Measurements from ENCODE around the gene KRTAP10-1.

KRTAP10-1 gene

DNA sequence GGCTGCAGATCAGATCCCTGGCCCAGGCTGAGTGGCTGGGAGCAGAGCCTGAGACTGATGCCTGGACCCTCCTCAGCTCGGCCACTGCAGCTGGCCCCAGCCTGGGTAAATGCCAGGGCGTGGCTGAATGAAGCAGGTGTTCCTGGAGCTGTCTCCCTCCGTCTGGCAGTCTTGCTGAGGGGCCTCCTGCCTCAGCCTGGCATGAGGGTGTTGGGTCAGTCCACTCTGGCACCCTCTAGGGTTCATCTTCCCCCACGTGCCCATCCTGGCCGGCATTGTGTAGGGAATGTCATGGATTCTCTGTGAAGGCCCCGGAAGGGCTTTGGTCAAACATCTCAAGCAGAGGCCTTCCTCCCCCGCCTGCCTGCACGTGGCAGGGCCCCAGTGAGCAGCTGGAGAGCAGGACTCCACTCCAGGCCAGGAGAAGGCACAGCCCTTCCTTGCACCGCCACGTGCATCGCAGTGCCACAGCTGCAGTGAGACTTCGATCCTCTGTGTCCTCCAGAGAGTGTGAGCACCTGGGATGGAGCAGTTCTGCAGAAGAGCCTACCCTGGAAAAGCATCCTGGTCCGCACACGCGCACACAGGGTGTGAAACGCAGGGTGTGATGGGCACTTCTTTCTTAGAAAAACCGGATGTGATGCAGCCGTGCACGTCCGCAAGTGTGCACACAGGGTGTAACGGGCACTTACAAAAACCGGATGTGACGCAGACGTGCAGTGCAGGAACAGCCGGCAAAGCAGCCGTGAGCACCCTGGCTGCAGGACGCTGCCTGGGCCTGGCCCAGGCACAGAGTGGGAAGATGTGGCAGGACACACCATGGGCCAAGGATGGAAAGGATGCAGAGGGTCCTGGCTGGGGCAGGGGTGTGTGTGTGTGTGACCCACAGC, 28.9 kb upstream of the KRTAP10-1 start:
- no peak overlapping the region for H3K9ac ChIP-seq (ENCODE audit: low read length)
- H2AFZ ChIP-seq (ENCODE audit: low read depth, low read length), result no peak overlapping the region
- no peak overlapping the region for H3K4me2 ChIP-seq (ENCODE audit: low read length)
- no peaks in the 10 kb centered on the region for H3K36me3 ChIP-seq (replicated peaks; ENCODE audit: low read depth, low read length)
- H3K27me3 ChIP-seq (ENCODE audit: low read depth, low read length), result no peaks in the 10 kb centered on the region
- H3K9me3 ChIP-seq (ENCODE audit: insufficient read depth, low read length), result no peaks in the 10 kb centered on the region
- no peak overlapping the region for H3K4me3 ChIP-seq (ENCODE audit: low read length)
- TF ChIP-seq EZH2phosphoT487 (IDR thresholded peaks at IDR 0.05; ENCODE audit: low read depth) (no peak), CTCF (IDR thresholded peaks at IDR 0.05; ENCODE audit: low read depth, low read length) (no peak)
- no peaks in the 10 kb centered on the region for H3K79me2 ChIP-seq (ENCODE audit: low read length)
- peaks cover 30% of the 10 kb centered on the region for H3K4me1 ChIP-seq (ENCODE audit: low read length)
- no peaks in the 10 kb centered on the region for H4K20me1 ChIP-seq (ENCODE audit: insufficient read depth, low read length)
- no peak overlapping the region for H3K27ac ChIP-seq (ENCODE audit: low read length)

- no peak overlapping the region for H3K9ac ChIP-seq (ENCODE audit: low read length)
- no peaks in the 10 kb centered on the region for H3K79me2 ChIP-seq (ENCODE audit: low read length)
- no peaks in the 10 kb centered on the region for H4K20me1 ChIP-seq (ENCODE audit: insufficient read depth, low read length)
- H3K9me3 ChIP-seq (ENCODE audit: insufficient read depth, low read length), result no peaks in the 10 kb centered on the region
- no peak overlapping the region for H3K4me3 ChIP-seq (ENCODE audit: low read length)
- no peak overlapping the region for H3K4me2 ChIP-seq (ENCODE audit: low read length)
- no peak overlapping the region for H2AFZ ChIP-seq (ENCODE audit: low read depth, low read length)
- H3K27ac ChIP-seq (ENCODE audit: low read length), result no peak overlapping the region
- no peak for TF ChIP-seq CTCF (IDR thresholded peaks at IDR 0.05; ENCODE audit: low read depth, low read length)
- TF ChIP-seq EZH2phosphoT487 (IDR thresholded peaks at IDR 0.05; ENCODE audit: low read depth), result no peak
- H3K27me3 ChIP-seq (ENCODE audit: low read depth, low read length), result no peaks in the 10 kb centered on the region
- H3K36me3 ChIP-seq (replicated peaks; ENCODE audit: low read depth, low read length), result no peaks in the 10 kb centered on the region
- peaks cover 30% of the 10 kb centered on the region for H3K4me1 ChIP-seq (ENCODE audit: low read length)
Observed at GRCh38 chr21:44568261-44568660, 28.3 kb upstream of the KRTAP10-1 start.

DNA sequence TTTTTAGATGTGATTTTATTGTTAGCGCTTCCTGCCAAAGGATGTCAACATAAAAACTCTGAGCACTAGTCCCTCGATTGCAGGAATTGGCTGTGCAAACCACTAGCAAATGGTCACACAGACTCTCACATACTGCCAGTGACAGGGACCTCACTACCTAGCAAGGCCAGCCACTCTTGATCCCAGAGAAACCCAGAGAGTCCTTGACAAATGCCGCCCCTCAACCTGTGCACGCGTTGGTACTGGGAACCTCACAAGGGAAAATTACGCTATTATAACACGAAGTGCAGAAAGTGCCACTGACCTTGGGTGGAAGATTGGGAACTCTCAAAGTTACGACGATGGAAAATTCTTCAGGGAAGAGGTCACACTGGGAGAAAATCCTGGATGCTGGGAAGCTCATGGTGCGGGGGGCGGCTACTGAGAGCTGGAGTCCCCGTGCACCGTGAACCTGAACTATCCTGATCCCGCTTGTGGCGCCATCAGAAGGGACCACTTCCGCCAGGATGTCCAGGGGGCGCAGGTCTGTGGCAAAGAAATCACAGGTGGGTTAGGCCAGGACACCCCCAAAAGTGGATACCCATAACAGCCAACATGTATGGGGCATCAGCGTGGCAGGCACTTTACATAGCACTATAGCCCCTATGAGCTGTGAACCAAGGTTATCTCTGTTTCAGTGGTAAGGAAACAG, 27.6 kb upstream of the KRTAP10-1 start:
- no peaks in the 10 kb centered on the region for H3K36me3 ChIP-seq (replicated peaks; ENCODE audit: low read depth, low read length)
- H3K4me3 ChIP-seq (ENCODE audit: low read length), result no peak overlapping the region
- H4K20me1 ChIP-seq (ENCODE audit: insufficient read depth, low read length), result no peaks in the 10 kb centered on the region
- peaks cover 30% of the 10 kb centered on the region for H3K4me1 ChIP-seq (ENCODE audit: low read length)
- no peak overlapping the region for H2AFZ ChIP-seq (ENCODE audit: low read depth, low read length)
- H3K27me3 ChIP-seq (ENCODE audit: low read depth, low read length), result no peaks in the 10 kb centered on the region
- TF ChIP-seq CTCF (IDR thresholded peaks at IDR 0.05; ENCODE audit: low read depth, low read length) (no peak), EZH2phosphoT487 (IDR thresholded peaks at IDR 0.05; ENCODE audit: low read depth) (no peak)
- no peaks in the 10 kb centered on the region for H3K9me3 ChIP-seq (ENCODE audit: insufficient read depth, low read length)
- no peak overlapping the region for H3K9ac ChIP-seq (ENCODE audit: low read length)
- no peak overlapping the region for H3K27ac ChIP-seq (ENCODE audit: low read length)
- H3K79me2 ChIP-seq (ENCODE audit: low read length), result no peaks in the 10 kb centered on the region
- no peak overlapping the region for H3K4me2 ChIP-seq (ENCODE audit: low read length)

GRCh38 chr21:44566403-44566802, 26.4 kb upstream of the KRTAP10-1 start:
- no peaks in the 10 kb centered on the region for H3K27me3 ChIP-seq (ENCODE audit: low read depth, low read length)
- peaks cover 34% of the 10 kb centered on the region for H3K4me1 ChIP-seq (ENCODE audit: low read length)
- H3K4me2 ChIP-seq (ENCODE audit: low read length), result peak overlapping the region; percentile 70; the same call in 1 of the 2 replicates
- H3K79me2 ChIP-seq (ENCODE audit: low read length), result no peaks in the 10 kb centered on the region
- H3K9ac ChIP-seq (ENCODE audit: low read length), result no peak overlapping the region
- no peak overlapping the region for H3K4me3 ChIP-seq (ENCODE audit: low read length)
- no peak overlapping the region for H3K27ac ChIP-seq (ENCODE audit: low read length)
- H2AFZ ChIP-seq (ENCODE audit: low read depth, low read length), result no peak overlapping the region
- no peaks in the 10 kb centered on the region for H4K20me1 ChIP-seq (ENCODE audit: insufficient read depth, low read length)
- TF ChIP-seq CTCF (IDR thresholded peaks at IDR 0.05; ENCODE audit: low read depth, low read length), result no peak
- TF ChIP-seq EZH2phosphoT487 (IDR thresholded peaks at IDR 0.05; ENCODE audit: low read depth), result no peak
- H3K36me3 ChIP-seq (replicated peaks; ENCODE audit: low read depth, low read length), result no peaks in the 10 kb centered on the region
- H3K9me3 ChIP-seq (ENCODE audit: insufficient read depth, low read length), result no peaks in the 10 kb centered on the region
